Measurements from ENCODE around the gene SPATA24. TPM values are rescaled to one million over a fixed set of nuclear protein-coding genes. Genes with fewer than 3 reads are reported as not detected.
"Not testable (repeated sequence)": the region's sequence is repeated elsewhere in the genome, so short reads cannot be mapped to it uniquely, and the experiment has no call there.

Gene SPATA24
- total RNA-seq, 3 donors from 2014 or later = 3.0 to 4.5 (median 3.4) TPM

DNA sequence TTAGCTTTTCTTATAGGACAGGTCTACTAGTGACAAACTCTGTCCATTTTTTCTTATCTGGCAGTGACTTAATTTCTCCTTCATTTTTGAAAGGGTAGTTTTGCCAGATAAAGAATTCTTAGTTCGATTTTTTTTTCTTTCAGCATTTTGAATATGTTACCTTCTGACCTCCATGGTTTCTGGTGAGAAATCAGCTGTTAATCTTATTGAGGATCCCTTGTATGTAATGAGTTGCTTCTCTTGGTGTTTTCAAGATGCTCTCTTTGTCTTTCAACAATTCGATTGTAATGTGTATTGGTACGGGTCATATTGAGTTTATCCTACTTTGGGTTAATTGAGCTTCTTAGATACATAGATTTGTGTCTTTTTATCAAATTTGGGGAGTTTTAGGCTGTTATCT, 49.7 kb downstream of the SPATA24 start:
- H3K4me1 ChIP-seq (ENCODE audit: low read depth) = no peaks in the 10 kb centered on the region
- intact Hi-C loops (cut with DNase I, micrococcal nuclease) = no loop called here
- no peaks in the 10 kb centered on the region for H3K9me3 ChIP-seq

DNA sequence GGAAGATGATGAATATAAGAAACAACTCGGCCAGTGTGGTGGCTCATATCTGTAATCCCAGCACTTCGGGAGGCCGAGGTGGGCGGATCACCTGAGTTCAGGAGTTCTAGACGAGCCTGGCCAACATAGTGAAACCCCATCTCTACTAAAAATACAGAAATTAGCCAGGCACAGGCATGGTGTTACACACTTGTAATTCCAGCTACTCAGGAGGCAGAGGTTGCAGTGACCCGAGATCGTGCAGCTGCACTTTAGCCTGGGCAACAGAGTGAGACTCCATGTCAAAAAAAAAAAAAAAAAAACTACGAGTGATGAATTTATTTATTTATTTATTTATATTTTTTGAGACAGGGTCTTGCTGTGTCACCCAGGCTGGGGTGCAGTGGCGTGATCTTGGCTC, 56.0 kb downstream of the SPATA24 start:
- H3K4me3 ChIP-seq; H3K9me3 ChIP-seq; ATAC-seq; intact Hi-C loops (cut with DNase I, micrococcal nuclease); DNase-seq; H3K36me3 ChIP-seq (ENCODE audit: low read depth): not testable (repeated sequence)
- peaks cover 18% of the 10 kb centered on the region for H3K4me1 ChIP-seq (ENCODE audit: low read depth)

More for the DNA sequence above, 49.7 kb downstream of the SPATA24 start:
- Histone ChIP-seq H3K4me3 (no peak overlapping the region), H3K36me3 (ENCODE audit: low read depth) (no peaks in the 10 kb centered on the region)
- no peak for DNase-seq
- ATAC-seq = no peak
- TF ChIP-seq, protein P1, sequence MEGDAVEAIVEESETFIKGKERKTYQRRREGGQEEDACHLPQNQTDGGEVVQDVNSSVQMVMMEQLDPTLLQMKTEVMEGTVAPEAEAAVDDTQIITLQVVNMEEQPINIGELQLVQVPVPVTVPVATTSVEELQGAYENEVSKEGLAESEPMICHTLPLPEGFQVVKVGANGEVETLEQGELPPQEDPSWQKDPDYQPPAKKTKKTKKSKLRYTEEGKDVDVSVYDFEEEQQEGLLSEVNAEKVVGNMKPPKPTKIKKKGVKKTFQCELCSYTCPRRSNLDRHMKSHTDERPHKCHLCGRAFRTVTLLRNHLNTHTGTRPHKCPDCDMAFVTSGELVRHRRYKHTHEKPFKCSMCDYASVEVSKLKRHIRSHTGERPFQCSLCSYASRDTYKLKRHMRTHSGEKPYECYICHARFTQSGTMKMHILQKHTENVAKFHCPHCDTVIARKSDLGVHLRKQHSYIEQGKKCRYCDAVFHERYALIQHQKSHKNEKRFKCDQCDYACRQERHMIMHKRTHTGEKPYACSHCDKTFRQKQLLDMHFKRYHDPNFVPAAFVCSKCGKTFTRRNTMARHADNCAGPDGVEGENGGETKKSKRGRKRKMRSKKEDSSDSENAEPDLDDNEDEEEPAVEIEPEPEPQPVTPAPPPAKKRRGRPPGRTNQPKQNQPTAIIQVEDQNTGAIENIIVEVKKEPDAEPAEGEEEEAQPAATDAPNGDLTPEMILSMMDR (IDR thresholded peaks at IDR 0.05) = no peak

Other genes with a start within 250 kb of the SPATA24 start
- 10 to 100 TPM; 35.2 to 35.8 (median 35.6) TPM for gene SIL1, start 205.7 kb downstream of the SPATA24 start, total RNA-seq
- 100 to 1,000 TPM; 112 to 165 (median 136) TPM for gene MATR3, start 110.3 kb downstream of the SPATA24 start, total RNA-seq
- 10 to 100 TPM; 42.1 to 85.1 (median 44.5) TPM for gene PAIP2, start 62.2 kb downstream of the SPATA24 start, total RNA-seq
- 1 to 10 TPM; 2.5 to 9.0 (median 5.1) TPM for gene SLC23A1, start 20.8 kb downstream of the SPATA24 start, total RNA-seq
- gene MZB1, start 14.2 kb downstream of the SPATA24 start, total RNA-seq = 10 to 100 TPM in 2 of 3 donors, 1 to 10 TPM in 1; 5.6 to 23.7 (median 10.2) TPM
- gene PROB1, start 9.0 kb downstream of the SPATA24 start, total RNA-seq = under 1 TPM; 0.58 to 0.98 (median 0.94) TPM
- gene DNAJC18, start 35.4 kb upstream of the SPATA24 start, total RNA-seq = 10 to 100 TPM in 1 of 3 donors, 1 to 10 TPM in 2; 4.2 to 10.3 (median 5.1) TPM
- gene ECSCR, start 58.7 kb upstream of the SPATA24 start, total RNA-seq = 1 to 10 TPM; 3.4 to 8.5 (median 7.9) TPM
- 1 to 10 TPM; 1.8 to 5.2 (median 2.8) TPM for gene SMIM33, start 66.9 kb upstream of the SPATA24 start, total RNA-seq
- 10 to 100 TPM; 27.0 to 63.3 (median 31.1) TPM for gene STING1, start 78.7 kb upstream of the SPATA24 start, total RNA-seq
- 100 to 1,000 TPM; 139 to 145 (median 140) TPM for gene UBE2D2, start 157.2 kb upstream of the SPATA24 start, total RNA-seq
- gene CXXC5, start 244.3 kb upstream of the SPATA24 start, total RNA-seq = 10 to 100 TPM; 28.1 to 31.0 (median 28.3) TPM

Data from mucosa of descending colon (tissue), 3 donors.